Measurements from ENCODE around the gene PTH1R. TPM values are rescaled to one million over a fixed set of nuclear protein-coding genes. Genes with fewer than 3 reads are reported as not detected.

The PTH1R gene
- total and polyA plus RNA-seq, 11 donors, result 2.1 to 23.4 (median 6.5) TPM

DNA sequence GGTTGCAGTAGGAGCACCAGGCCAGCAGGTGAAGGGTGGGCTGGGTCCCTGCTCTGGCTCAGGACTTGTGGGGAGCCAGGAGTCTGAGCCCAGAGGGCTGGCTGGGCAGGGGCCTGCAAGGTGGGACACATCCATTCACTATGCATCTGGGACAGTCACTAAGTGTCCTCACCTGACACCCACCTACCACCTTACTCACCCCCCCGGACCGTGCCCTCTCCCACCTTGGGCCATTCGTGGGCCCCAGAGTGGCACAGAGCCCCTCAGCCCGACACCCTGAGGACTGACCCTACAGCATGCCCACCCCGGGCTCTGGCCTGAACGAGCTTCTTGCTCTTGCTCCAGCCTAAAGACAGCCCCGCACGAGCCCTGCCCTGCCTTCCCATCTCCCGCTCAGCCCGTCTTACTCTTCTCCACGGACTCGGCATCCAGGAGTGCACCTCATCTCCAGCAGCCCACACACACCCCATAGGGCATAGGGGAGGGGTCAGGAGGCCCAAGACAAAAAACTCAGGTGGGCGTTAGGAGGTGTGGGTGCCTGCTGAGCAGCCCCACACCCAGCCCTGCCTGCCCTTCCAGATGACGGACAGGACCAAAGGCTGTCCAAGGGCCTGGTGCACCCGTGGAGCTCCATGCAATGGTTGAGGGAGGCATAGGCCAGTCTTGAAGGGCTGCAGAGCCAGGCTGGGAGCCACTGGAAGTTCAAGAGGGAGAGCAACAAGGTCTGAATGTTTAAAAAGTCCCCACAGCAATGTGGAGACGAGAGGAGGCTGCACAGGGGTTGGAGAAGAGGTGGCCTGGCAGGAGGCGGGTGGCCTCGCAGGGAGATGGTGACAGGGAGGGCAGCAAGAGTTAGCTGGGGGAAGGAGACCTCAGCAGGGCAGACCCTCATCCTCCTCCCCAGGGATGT lies 27.0 kb downstream of the PTH1R start:
- H3K27ac ChIP-seq, result no peak overlapping the region
- intact Hi-C loops (cut with DNase I), result loop anchor here in 7 of 10 donors (2.0 to 5.0 kb wide), 3 partner anchors 37 to 200 kb away; no protein-coding TSS in a partner anchor
- no peak for TF ChIP-seq POLR2A (IDR thresholded peaks at IDR 0.05)
- TF ChIP-seq, protein P1, sequence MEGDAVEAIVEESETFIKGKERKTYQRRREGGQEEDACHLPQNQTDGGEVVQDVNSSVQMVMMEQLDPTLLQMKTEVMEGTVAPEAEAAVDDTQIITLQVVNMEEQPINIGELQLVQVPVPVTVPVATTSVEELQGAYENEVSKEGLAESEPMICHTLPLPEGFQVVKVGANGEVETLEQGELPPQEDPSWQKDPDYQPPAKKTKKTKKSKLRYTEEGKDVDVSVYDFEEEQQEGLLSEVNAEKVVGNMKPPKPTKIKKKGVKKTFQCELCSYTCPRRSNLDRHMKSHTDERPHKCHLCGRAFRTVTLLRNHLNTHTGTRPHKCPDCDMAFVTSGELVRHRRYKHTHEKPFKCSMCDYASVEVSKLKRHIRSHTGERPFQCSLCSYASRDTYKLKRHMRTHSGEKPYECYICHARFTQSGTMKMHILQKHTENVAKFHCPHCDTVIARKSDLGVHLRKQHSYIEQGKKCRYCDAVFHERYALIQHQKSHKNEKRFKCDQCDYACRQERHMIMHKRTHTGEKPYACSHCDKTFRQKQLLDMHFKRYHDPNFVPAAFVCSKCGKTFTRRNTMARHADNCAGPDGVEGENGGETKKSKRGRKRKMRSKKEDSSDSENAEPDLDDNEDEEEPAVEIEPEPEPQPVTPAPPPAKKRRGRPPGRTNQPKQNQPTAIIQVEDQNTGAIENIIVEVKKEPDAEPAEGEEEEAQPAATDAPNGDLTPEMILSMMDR (IDR thresholded peaks at IDR 0.05), result no peak
- H3K4me3 ChIP-seq, result no peak overlapping the region
- WGBS, 4 donors, result 91 to 92% (median 92%) methylated on average over 18 of the region's 18 CpGs
- H3K27me3 ChIP-seq, result no peaks in the 10 kb centered on the region
- ATAC-seq (no peak), DNase-seq (peak in 2 of 5 donors; percentile 21 to 24)
- H3K4me1 ChIP-seq, result peaks cover 0 to 27% (median 15%) of the 10 kb centered on the region in 12 donors
- H3K9me3 ChIP-seq, result no peaks in the 10 kb centered on the region
- no peaks in the 10 kb centered on the region for H3K36me3 ChIP-seq

GRCh38 chr3:46905213-46905560 lies 27.7 kb downstream of the PTH1R start:
- DNase-seq, result peak in 2 of 5 donors; percentile 7 to 16
- Histone ChIP-seq H3K4me1 (peaks cover 0 to 25% (median 19%) of the 10 kb centered on the region in 12 donors), H3K27me3 (no peaks in the 10 kb centered on the region), H3K4me3 (no peak overlapping the region), H3K9me3 (no peaks in the 10 kb centered on the region), H3K27ac (no peak overlapping the region), H3K36me3 (no peaks in the 10 kb centered on the region)
- no peak for TF ChIP-seq POLR2A (IDR thresholded peaks at IDR 0.05)
- TF ChIP-seq, protein P1 (IDR thresholded peaks at IDR 0.05), result no peak
- WGBS, 4 donors, result 93 to 97% (median 95%) methylated on average over 2 to 3 of the region's 3 CpGs
- ATAC-seq, result no peak
- intact Hi-C loops (cut with DNase I), result loop anchor here in 7 of 10 donors (2.0 to 5.0 kb wide), 3 partner anchors 38 to 200 kb away; no protein-coding TSS in a partner anchor

DNA sequence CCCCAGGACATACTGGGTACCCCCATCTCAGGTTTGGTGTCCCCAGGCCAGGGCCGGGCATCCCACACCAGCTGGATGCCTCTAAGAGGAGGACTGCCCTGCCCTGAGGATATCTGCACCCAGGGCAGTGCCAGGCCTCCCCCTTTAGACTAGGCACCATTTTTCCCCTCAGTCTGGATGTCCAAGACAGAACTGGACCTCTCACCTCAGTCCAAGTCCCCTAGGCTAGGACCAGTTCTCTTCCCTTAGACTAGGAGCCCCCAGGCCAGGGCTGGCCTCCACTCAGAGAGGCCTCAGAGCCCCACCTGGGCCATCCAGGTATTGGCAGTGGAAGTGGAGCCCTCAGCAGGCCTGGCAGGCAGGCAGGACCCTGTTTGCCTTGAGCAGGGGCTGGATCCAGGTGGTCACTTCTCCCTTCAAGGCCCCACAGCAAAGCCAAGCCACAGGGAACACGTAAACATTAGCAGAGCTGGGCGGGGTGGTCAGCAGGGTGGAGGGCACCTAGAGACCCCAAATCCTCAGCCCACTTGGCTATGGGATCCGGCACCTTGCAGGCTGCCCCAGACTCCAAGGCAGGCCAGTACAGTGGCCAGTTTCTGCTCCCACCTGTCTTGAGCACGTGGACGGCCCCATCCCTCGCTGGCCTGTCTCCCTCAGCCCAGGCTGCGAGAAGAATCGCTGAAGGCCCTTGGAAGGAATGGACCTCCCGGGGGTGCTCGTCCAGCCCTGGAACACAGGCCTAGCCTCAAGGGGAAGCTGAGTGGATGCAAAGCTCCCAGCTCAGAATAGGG lies 28.3 kb downstream of the PTH1R start:
- Histone ChIP-seq H3K27ac (no peak overlapping the region), H3K9me3 (no peaks in the 10 kb centered on the region), H3K4me1 (peaks cover 0 to 24% (median 19%) of the 10 kb centered on the region in 12 donors), H3K36me3 (no peaks in the 10 kb centered on the region), H3K4me3 (no peak overlapping the region), H3K27me3 (no peaks in the 10 kb centered on the region)
- intact Hi-C loops (cut with DNase I), result loop anchor here in 7 of 10 donors (2.0 to 5.0 kb wide), 3 partner anchors 39 to 201 kb away; no protein-coding TSS in a partner anchor
- DNase-seq, result peak in 2 of 5 donors; percentile 22 to 24
- 83 to 92% (median 89%) methylated on average over 9 to 11 of the region's 11 CpGs for WGBS, 4 donors
- TF ChIP-seq, protein P1 (IDR thresholded peaks at IDR 0.05), result no peak
- TF ChIP-seq POLR2A (IDR thresholded peaks at IDR 0.05), result no peak
- no peak for ATAC-seq

Data from heart left ventricle (tissue), 16 donors.